GM23338 (cell line): Measurements from ENCODE around the gene CBX6.
A peak's percentile ranks its signal among the peaks of the same experiment; 100 is the strongest.

Experiments
- CTCF ChIP-seq, 2 experiments: fragments of 200-600 bp in 1 of 2; sonication (generic) in 1 of 2; conservative IDR thresholded peaks; 2 replicates each; pipeline versions ENCODE4 v1.5.1 to v1.6.1; 2016 to 2017; ENCODE audit warnings: antibody characterized with exemption in 2 of 2, low read depth in 2 of 2, mild to moderate bottlenecking in 2 of 2, moderate library complexity in 1 of 2
- ETS1 ChIP-seq: IDR thresholded peaks from 2 replicates; pipeline ENCODE4 v1.6.1; 2016; ENCODE audit warnings: antibody characterized with exemption
- EZH2 ChIP-seq: fragments of 200-600 bp; sonication (generic); IDR thresholded peaks from one replicate; pipeline ENCODE4 v1.8.0; 2017; ENCODE audit warnings: antibody characterized with exemption, mild to moderate bottlenecking, low read depth; ENCODE audit not compliant: unreplicated experiment
- EZH2phosphoT487 ChIP-seq: fragments of 200-600 bp; sonication (generic); IDR thresholded peaks from one replicate; pipeline ENCODE4 v1.8.1; 2018; ENCODE audit warnings: antibody characterized with exemption; ENCODE audit not compliant: unreplicated experiment
- NANOG ChIP-seq: IDR thresholded peaks from 2 replicates; pipeline ENCODE4 v1.6.1; 2016; ENCODE audit warnings: antibody characterized with exemption, borderline replicate concordance
- POLR2AphosphoS5 ChIP-seq: IDR thresholded peaks from 2 replicates; pipeline ENCODE4 v1.6.1; 2016; ENCODE audit warnings: antibody characterized with exemption, low read depth
- REST ChIP-seq: IDR thresholded peaks from one replicate; pipeline ENCODE4 v1.6.1; 2018; ENCODE audit warnings: antibody characterized with exemption; ENCODE audit not compliant: unreplicated experiment
- ZNF114 ChIP-seq: fragments of 250-450 bp; sonication (Bioruptor Pico); IDR thresholded peaks from 2 replicates; pipeline ENCODE4 v1.5.0; 2020; ENCODE audit warnings: mild to moderate bottlenecking, moderate library complexity
- ZNF462 ChIP-seq: fragments of 250-450 bp; sonication (Bioruptor Pico); IDR thresholded peaks from 2 replicates; pipeline ENCODE4 v1.5.0; 2020; ENCODE audit warnings: mild to moderate bottlenecking, moderate library complexity

- TF ChIP-seq CTCF (conservative IDR thresholded peaks at IDR 0.05; ENCODE audit: low read depth in 2 of 2) (peak; percentile 85 to 92), EZH2 (no peak), REST (no peak), POLR2AphosphoS5 (no peak), EZH2phosphoT487 (no peak), NANOG (no peak), ZNF462 (no peak), ETS1 (no peak), ZNF114 (no peak)
Observed at GRCh38 chr22:38868886-38869381, 3.1 kb downstream of the CBX6 start.
